ENCODE results near the gene SNCAIP.
A peak's percentile ranks its signal among the peaks of the same experiment; 100 is the strongest.

Gene SNCAIP

GRCh38 chr5:122273696-122274095, 38.3 kb upstream of the SNCAIP start:
- no peak overlapping the region for H3K9ac ChIP-seq (ENCODE audit: low read depth, low read length, poor library complexity)
- no peak overlapping the region for H2AK5ac ChIP-seq (ENCODE audit: low read depth, low read length)
- no peak overlapping the region for H3K4ac ChIP-seq (ENCODE audit: low read length)
- no peak overlapping the region for H3K27ac ChIP-seq (replicated peaks; ENCODE audit: low read length)
- H3K14ac ChIP-seq (ENCODE audit: low read length), result no peak overlapping the region
- H3K27me3 ChIP-seq (ENCODE audit: control insufficient read depth in 3 of 3, insufficient read depth in 3 of 3, low read depth in 1 of 3, low read length in 3 of 3), result no peaks in the 10 kb centered on the region
- H2BK12ac ChIP-seq (ENCODE audit: low read length), result no peak overlapping the region
- H2AFZ ChIP-seq (ENCODE audit: low read length), result no peak overlapping the region
- no peak overlapping the region for H3K4me2 ChIP-seq (ENCODE audit: insufficient read depth, low read length, poor library complexity, severe bottlenecking)
- H3K4me3 ChIP-seq (ENCODE audit: low read length in 2 of 2), result no peak overlapping the region
- H2BK120ac ChIP-seq (ENCODE audit: low read depth, low read length), result no peak overlapping the region
- H3K79me1 ChIP-seq (ENCODE audit: low read depth, low read length), result no peaks in the 10 kb centered on the region
- H2BK15ac ChIP-seq (ENCODE audit: low read length), result no peak overlapping the region
- H3K4me1 ChIP-seq (ENCODE audit: control insufficient read depth in 2 of 2, insufficient read depth in 1 of 2, low read depth in 1 of 2, low read length in 2 of 2), result no peaks in the 10 kb centered on the region
- no peak for DNase-seq (ENCODE audit: low spot score)
- no peaks in the 10 kb centered on the region for H3K36me3 ChIP-seq (replicated peaks in 1 of 2; ENCODE audit: control insufficient read depth in 2 of 2, insufficient read depth in 2 of 2, low read length in 2 of 2)
- no peak overlapping the region for H3K18ac ChIP-seq (ENCODE audit: low read length)
- no peak overlapping the region for H4K8ac ChIP-seq (ENCODE audit: low read depth, low read length)
- no peak overlapping the region for H4K91ac ChIP-seq (ENCODE audit: low read depth, low read length, poor library complexity)
- H3K9me3 ChIP-seq (replicated peaks in 1 of 2; ENCODE audit: control insufficient read depth in 2 of 2, insufficient read depth in 1 of 2, low read depth in 1 of 2, low read length in 2 of 2), result no peaks in the 10 kb centered on the region
- H3K23ac ChIP-seq (ENCODE audit: low read depth, low read length, poor library complexity), result no peak overlapping the region
- no peak overlapping the region for H2BK5ac ChIP-seq (ENCODE audit: low read length)
- no CpG with 5 or more reads among the region's 1 CpG for WGBS, 2 donors (ENCODE audit: extremely low coverage in 2 of 2, insufficient read length in 2 of 2, insufficient replicate concordance in 1 of 2)

GRCh38 chr5:122283592-122283991, 28.4 kb upstream of the SNCAIP start:
- H4K8ac ChIP-seq (ENCODE audit: low read depth, low read length), result no peak overlapping the region
- no peak overlapping the region for H3K27ac ChIP-seq (replicated peaks; ENCODE audit: low read length)
- DNase-seq (ENCODE audit: low spot score), result no peak
- no peak overlapping the region for H2BK5ac ChIP-seq (ENCODE audit: low read length)
- no peak overlapping the region for H2AK5ac ChIP-seq (ENCODE audit: low read depth, low read length)
- H3K23ac ChIP-seq (ENCODE audit: low read depth, low read length, poor library complexity), result no peak overlapping the region
- no peaks in the 10 kb centered on the region for H3K9me3 ChIP-seq (replicated peaks in 1 of 2; ENCODE audit: control insufficient read depth in 2 of 2, insufficient read depth in 1 of 2, low read depth in 1 of 2, low read length in 2 of 2)
- no peak overlapping the region for H2BK12ac ChIP-seq (ENCODE audit: low read length)
- H3K9ac ChIP-seq (ENCODE audit: low read depth, low read length, poor library complexity), result no peak overlapping the region
- no peaks in the 10 kb centered on the region for H3K27me3 ChIP-seq (ENCODE audit: control insufficient read depth in 3 of 3, insufficient read depth in 3 of 3, low read depth in 1 of 3, low read length in 3 of 3)
- no peak overlapping the region for H3K14ac ChIP-seq (ENCODE audit: low read length)
- WGBS, 2 donors (ENCODE audit: extremely low coverage in 2 of 2, insufficient read length in 2 of 2, insufficient replicate concordance in 1 of 2), result no CpG with 5 or more reads among the region's 3 CpGs
- H4K91ac ChIP-seq (ENCODE audit: low read depth, low read length, poor library complexity), result no peak overlapping the region
- no peaks in the 10 kb centered on the region for H3K4me1 ChIP-seq (ENCODE audit: control insufficient read depth in 2 of 2, insufficient read depth in 1 of 2, low read depth in 1 of 2, low read length in 2 of 2)
- no peak overlapping the region for H3K4ac ChIP-seq (ENCODE audit: low read length)
- H2BK120ac ChIP-seq (ENCODE audit: low read depth, low read length), result no peak overlapping the region
- no peak overlapping the region for H3K4me3 ChIP-seq (ENCODE audit: low read length in 2 of 2)
- H3K79me1 ChIP-seq (ENCODE audit: low read depth, low read length), result no peaks in the 10 kb centered on the region
- no peak overlapping the region for H3K4me2 ChIP-seq (ENCODE audit: insufficient read depth, low read length, poor library complexity, severe bottlenecking)
- no peak overlapping the region for H2AFZ ChIP-seq (ENCODE audit: low read length)
- no peak overlapping the region for H3K18ac ChIP-seq (ENCODE audit: low read length)
- no peak overlapping the region for H2BK15ac ChIP-seq (ENCODE audit: low read length)
- H3K36me3 ChIP-seq (replicated peaks in 1 of 2; ENCODE audit: control insufficient read depth in 2 of 2, insufficient read depth in 2 of 2, low read length in 2 of 2), result no peaks in the 10 kb centered on the region

GRCh38 chr5:122286541-122286940, 25.5 kb upstream of the SNCAIP start:
- peak overlapping the region; percentile 5 for H2BK120ac ChIP-seq (ENCODE audit: low read depth, low read length)
- peak overlapping the region; percentile 26 for H4K8ac ChIP-seq (ENCODE audit: low read depth, low read length)
- H2AFZ ChIP-seq (ENCODE audit: low read length), result peak overlapping the region; percentile 71
- no peak overlapping the region for H3K14ac ChIP-seq (ENCODE audit: low read length)
- no peak overlapping the region for H3K9ac ChIP-seq (ENCODE audit: low read depth, low read length, poor library complexity)
- no peak overlapping the region for H2BK12ac ChIP-seq (ENCODE audit: low read length)
- H3K23ac ChIP-seq (ENCODE audit: low read depth, low read length, poor library complexity), result no peak overlapping the region
- H3K36me3 ChIP-seq (replicated peaks in 1 of 2; ENCODE audit: control insufficient read depth in 2 of 2, insufficient read depth in 2 of 2, low read length in 2 of 2), result no peaks in the 10 kb centered on the region
- no CpG with 5 or more reads among the region's 4 CpGs for WGBS, 2 donors (ENCODE audit: extremely low coverage in 2 of 2, insufficient read length in 2 of 2, insufficient replicate concordance in 1 of 2)
- H4K91ac ChIP-seq (ENCODE audit: low read depth, low read length, poor library complexity), result no peak overlapping the region
- DNase-seq (ENCODE audit: low spot score), result no peak
- no peaks in the 10 kb centered on the region for H3K4me1 ChIP-seq (ENCODE audit: control insufficient read depth in 2 of 2, insufficient read depth in 1 of 2, low read depth in 1 of 2, low read length in 2 of 2)
- no peaks in the 10 kb centered on the region for H3K9me3 ChIP-seq (replicated peaks in 1 of 2; ENCODE audit: control insufficient read depth in 2 of 2, insufficient read depth in 1 of 2, low read depth in 1 of 2, low read length in 2 of 2)
- H3K4me3 ChIP-seq (ENCODE audit: low read length in 2 of 2), result no peak overlapping the region
- no peaks in the 10 kb centered on the region for H3K27me3 ChIP-seq (ENCODE audit: control insufficient read depth in 3 of 3, insufficient read depth in 3 of 3, low read depth in 1 of 3, low read length in 3 of 3)
- peak overlapping the region; percentile 63 for H2BK5ac ChIP-seq (ENCODE audit: low read length)
- H2BK15ac ChIP-seq (ENCODE audit: low read length), result no peak overlapping the region
- no peak overlapping the region for H3K4ac ChIP-seq (ENCODE audit: low read length)
- H3K18ac ChIP-seq (ENCODE audit: low read length), result peak overlapping the region; percentile 49
- no peak overlapping the region for H3K4me2 ChIP-seq (ENCODE audit: insufficient read depth, low read length, poor library complexity, severe bottlenecking)
- no peak overlapping the region for H3K27ac ChIP-seq (replicated peaks; ENCODE audit: low read length)
- no peaks in the 10 kb centered on the region for H3K79me1 ChIP-seq (ENCODE audit: low read depth, low read length)
- no peak overlapping the region for H2AK5ac ChIP-seq (ENCODE audit: low read depth, low read length)

- Histone ChIP-seq H3K4me2 (ENCODE audit: insufficient read depth, low read length, poor library complexity, severe bottlenecking) (no peak overlapping the region), H2AFZ (ENCODE audit: low read length) (peak overlapping the region; percentile 71), H3K4me1 (ENCODE audit: control insufficient read depth in 2 of 2, insufficient read depth in 1 of 2, low read depth in 1 of 2, low read length in 2 of 2) (no peaks in the 10 kb centered on the region), H2BK120ac (ENCODE audit: low read depth, low read length) (peak overlapping the region; percentile 5), H3K79me1 (ENCODE audit: low read depth, low read length) (no peaks in the 10 kb centered on the region), H3K4me3 (ENCODE audit: low read length in 2 of 2) (no peak overlapping the region), H2BK5ac (ENCODE audit: low read length) (no peak overlapping the region), H3K14ac (ENCODE audit: low read length) (no peak overlapping the region), H3K9ac (ENCODE audit: low read depth, low read length, poor library complexity) (no peak overlapping the region), H3K36me3 (replicated peaks in 1 of 2; ENCODE audit: control insufficient read depth in 2 of 2, insufficient read depth in 2 of 2, low read length in 2 of 2) (no peaks in the 10 kb centered on the region), H4K8ac (ENCODE audit: low read depth, low read length) (no peak overlapping the region), H3K27me3 (ENCODE audit: control insufficient read depth in 3 of 3, insufficient read depth in 3 of 3, low read depth in 1 of 3, low read length in 3 of 3) (no peaks in the 10 kb centered on the region), H3K23ac (ENCODE audit: low read depth, low read length, poor library complexity) (no peak overlapping the region), H2AK5ac (ENCODE audit: low read depth, low read length) (no peak overlapping the region), H3K4ac (ENCODE audit: low read length) (no peak overlapping the region), H3K18ac (ENCODE audit: low read length) (no peak overlapping the region), H2BK15ac (ENCODE audit: low read length) (no peak overlapping the region), H3K9me3 (replicated peaks in 1 of 2; ENCODE audit: control insufficient read depth in 2 of 2, insufficient read depth in 1 of 2, low read depth in 1 of 2, low read length in 2 of 2) (no peaks in the 10 kb centered on the region), H2BK12ac (ENCODE audit: low read length) (no peak overlapping the region), H4K91ac (ENCODE audit: low read depth, low read length, poor library complexity) (no peak overlapping the region), H3K27ac (replicated peaks; ENCODE audit: low read length) (no peak overlapping the region)
- DNase-seq (ENCODE audit: low spot score), result no peak
- no CpG with 5 or more reads among the region's 3 CpGs for WGBS, 2 donors (ENCODE audit: extremely low coverage in 2 of 2, insufficient read length in 2 of 2, insufficient replicate concordance in 1 of 2)
Observed at GRCh38 chr5:122287101-122287500, 24.9 kb upstream of the SNCAIP start.
